GM20431 (cell line): ENCODE results near the gene GK2.

ENCODE experiments used
- in situ Hi-C: fragments of 300-500 bp; cut with MseI, MboI; formaldehyde crosslinking; loops from one replicate; pipeline ENCODE4 v1.15.0; 2020; ENCODE audit warnings: low sequenced_read_pairs; ENCODE audit not compliant: unreplicated experiment

GK2 gene

GRCh38 chr4:79408063-79408462 lies at the start of gene GK2:
Gene GK2, minus strand, starts transcription at chr4:79408228. Its CDS starts 28 bp downstream, at chr4:79408200.
- in situ Hi-C loops = no loop called here

DNA sequence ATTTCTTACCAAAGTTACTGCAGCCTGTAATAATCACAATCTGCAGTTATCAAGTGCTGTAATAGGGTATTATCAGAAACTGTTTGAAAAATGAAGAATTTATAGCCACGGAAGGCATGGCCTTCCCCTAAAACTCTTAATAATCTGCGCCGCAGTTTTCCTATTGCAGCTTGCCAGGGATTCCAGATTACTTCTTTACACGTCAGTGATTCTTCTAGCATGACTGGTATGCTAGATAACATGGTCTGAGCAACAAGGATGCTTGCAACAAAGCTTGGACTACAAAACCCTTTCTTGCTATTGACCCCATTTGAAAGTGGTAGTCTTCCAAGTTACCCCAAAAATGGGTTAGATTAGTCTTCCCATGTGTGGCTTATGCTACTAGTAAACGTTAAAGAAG lies 47.2 kb upstream of the GK2 start:
- in situ Hi-C loops = no loop called here

GRCh38 chr4:79454656-79455055 lies 46.6 kb upstream of the GK2 start:
- in situ Hi-C loops = no loop called here

DNA sequence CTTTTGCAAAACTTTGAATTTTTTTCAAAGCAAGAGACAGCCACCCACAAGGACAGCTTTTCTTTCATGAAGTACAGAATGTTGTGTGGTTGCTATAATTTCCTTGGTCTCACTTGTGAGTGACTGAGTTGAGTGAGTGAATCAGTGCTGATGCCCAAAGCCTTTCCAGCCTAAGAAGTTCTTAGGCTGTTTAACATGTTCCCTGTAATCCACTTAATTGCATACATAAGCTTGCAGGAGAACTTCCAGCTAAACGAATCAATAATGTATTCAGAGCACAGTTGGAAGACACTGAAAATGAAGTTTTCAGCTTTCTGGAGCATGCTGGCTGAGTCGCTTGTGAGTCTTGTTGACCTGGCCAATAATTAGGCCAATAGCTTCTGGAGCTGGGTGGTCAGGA lies 42.0 kb upstream of the GK2 start:
- in situ Hi-C loops = no loop called here

GRCh38 chr4:79446145-79446544 lies 38.1 kb upstream of the GK2 start:
- in situ Hi-C loops = no loop called here

DNA sequence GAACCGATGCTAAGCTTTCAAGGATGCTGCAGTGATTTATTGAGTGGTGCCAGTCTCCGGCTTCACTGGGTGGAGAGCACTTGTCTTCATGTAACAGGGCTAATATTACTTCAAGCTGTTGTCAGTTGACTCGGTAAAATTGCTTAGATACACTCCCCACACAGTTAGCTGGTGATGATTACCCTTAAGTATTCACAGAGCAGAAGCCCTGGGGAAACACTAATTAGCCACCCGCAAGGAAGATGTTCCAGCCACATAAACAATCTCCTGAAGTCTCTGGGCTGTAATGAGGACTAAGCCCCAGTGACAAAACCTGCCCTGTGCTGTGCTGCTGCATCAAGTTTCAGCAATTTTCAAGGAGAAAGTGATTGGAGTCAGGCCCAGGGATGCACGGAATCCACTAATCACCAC lies 37.3 kb upstream of the GK2 start:
- in situ Hi-C loops = no loop called here

GRCh38 chr4:79442422-79442821 lies 34.4 kb upstream of the GK2 start:
- in situ Hi-C loops = no loop called here

DNA sequence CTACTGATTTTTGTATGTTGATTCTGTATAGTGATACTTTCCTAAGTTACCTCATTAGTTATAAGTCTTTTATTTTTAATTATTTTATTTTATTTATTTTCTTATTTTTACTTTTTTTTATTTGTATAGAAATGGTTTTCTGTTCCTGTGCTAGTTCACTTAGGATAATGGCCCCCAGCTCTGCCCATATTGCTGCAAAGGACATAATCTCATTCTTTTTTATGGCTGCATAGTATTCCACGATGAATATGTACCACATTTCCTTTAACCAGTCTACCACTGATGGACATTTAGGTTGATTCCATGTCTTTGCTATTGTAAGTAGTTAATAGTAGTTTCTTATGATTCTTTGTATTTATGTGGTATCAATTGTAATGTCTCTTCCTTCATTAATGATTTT lies 31.5 kb upstream of the GK2 start:
- in situ Hi-C loops = no loop called here

DNA sequence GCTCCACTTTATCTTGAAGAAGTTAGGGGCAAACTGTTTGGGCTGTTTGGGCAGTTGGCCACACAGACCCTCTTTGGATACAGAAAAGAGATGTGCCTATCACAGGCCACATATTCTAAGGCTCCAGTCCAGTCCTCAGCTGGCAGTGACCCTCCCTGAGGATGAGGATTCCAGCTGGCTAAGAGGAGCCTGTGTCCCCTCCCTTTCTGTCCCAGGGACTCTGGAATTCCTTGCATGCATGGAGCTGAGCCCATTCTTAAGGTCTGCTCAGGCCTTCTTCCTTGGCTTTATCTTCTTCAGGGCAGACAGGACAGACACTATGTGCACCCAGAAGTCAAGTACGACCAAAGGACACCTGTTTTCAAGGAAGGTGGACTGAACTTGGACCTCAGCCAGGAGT lies 23.8 kb upstream of the GK2 start:
- in situ Hi-C loops = no loop called here

GRCh38 chr4:79429113-79429903 lies 21.3 kb upstream of the GK2 start:
- in situ Hi-C loops = no loop called here

DNA sequence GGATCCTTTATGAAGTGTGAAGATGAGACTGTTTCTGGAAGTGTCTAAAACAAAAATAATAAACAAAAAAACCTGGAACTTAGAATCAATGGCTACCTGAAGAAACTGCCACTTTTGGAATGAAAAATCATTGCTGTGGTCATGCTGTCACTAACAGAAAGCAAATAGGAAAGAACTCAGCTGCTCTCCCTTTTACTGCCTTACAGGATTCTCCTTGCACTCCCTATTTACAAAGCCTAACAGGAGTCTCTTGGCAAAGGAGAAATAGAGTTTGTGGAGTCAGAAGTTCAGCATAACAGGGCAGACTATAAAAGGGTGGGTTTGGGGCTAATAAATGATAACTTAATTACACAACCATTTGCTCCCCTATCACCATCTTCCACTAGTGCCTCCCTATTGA lies 19.0 kb upstream of the GK2 start:
- in situ Hi-C loops = no loop called here

GRCh38 chr4:79425586-79425985 lies 17.6 kb upstream of the GK2 start:
- in situ Hi-C loops = no loop called here

- in situ Hi-C loops = no loop called here
These were observed 13.5 kb upstream of the GK2 start for GRCh38 chr4:79421483-79421882.

- in situ Hi-C loops = no loop called here
These were observed 5.9 kb upstream of the GK2 start for GRCh38 chr4:79413886-79414285.

DNA sequence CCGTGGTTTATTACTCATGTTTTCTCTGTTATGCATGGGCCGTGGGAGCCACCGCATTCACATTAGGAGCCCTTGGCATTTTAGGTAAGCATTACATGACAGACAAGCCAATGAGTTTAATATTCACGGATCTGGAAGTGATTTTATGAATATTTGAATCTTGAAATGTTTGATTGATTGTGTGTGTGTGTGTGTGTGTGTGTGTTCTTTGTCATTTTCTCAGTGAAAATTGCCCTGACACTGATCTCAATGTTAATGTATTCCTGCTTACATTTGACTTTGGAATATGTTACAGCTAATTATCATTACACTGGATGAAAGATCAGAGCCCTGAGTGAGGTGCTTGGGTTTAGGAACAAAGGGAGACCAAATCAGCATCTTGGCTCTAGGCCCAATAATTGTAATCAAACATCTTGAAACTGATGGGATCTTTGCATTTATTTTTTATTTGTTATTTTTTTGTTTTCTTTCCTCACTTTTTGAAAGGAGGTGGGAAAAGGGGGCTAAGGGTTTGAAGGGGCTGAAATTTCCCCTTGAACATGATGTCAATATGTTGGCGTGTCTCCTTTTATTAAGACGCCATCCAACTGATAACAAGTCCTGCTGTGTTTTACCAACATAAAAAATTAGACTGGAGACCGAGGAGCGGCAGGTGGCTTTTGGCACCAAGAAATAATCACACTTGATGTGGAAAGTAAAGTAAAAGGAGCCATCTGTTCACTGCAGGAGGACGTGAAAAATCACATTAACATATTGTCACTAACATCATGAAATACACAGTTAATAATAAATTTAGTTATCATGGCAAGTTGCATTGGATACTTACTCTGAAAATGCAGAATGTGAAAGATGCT lies 5.2 kb upstream of the GK2 start:
- in situ Hi-C loops = no loop called here

DNA sequence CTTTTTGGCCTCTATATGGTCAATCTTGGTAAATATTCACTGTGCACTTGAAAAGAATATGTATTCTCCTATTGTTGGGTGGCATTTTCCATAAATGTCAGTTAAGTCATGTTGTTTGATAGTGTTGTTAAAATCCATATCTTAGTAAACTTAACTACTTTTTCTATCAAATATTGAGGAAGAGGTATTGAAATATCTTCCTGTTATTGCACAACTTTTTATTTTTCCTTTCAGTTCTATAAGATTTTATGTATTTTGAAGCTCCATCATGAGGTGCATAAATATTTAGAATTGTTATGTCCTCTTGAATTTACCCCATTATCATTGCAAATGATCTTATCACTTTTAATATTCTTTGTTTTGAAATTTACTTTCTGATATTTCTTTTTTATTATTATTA lies 3.4 kb downstream of the GK2 start:
- in situ Hi-C loops = no loop called here

- in situ Hi-C loops = no loop called here
These were observed 4.7 kb downstream of the GK2 start for GRCh38 chr4:79403356-79403755.

GRCh38 chr4:79402332-79402851 lies 5.6 kb downstream of the GK2 start:
- in situ Hi-C loops = no loop called here

DNA sequence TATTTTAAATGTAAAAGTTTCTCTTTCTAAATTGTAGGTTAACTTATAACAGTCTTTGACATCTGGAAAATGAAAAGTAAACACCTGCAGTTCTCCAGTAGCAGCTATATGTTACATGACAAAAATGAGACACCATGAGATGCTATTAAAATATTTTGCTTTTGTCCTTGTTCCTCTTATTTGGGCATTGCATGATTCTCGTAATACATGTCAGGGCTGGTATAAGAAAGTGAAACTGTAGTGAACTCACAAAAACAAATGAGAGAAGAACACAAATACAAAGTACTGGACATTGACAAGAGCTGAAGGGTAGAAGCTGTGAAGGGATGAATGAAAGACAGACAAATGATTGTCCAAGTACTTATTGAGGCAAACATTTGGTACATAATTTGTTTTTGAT lies 9.0 kb downstream of the GK2 start:
- in situ Hi-C loops = no loop called here

GRCh38 chr4:79397951-79398350 lies 10.1 kb downstream of the GK2 start:
- in situ Hi-C loops = no loop called here

- in situ Hi-C loops = no loop called here
These were observed 11.2 kb downstream of the GK2 start for GRCh38 chr4:79396794-79397193.
